Panc1 (cell line): Measurements from ENCODE around the gene DUSP16. TPM values are rescaled to one million over a fixed set of nuclear protein-coding genes. Genes with fewer than 3 reads are reported as not detected.

Experiments used
- ATAC-seq: fragments of 200-7000 bp; cut with Tn5 transposase; 2 replicates; pipeline ENCODE4 v1.9.1; 2020; ENCODE audit warnings: mild to moderate bottlenecking, moderate library complexity
- BruUV-seq: library from RNA; stranded (reverse); fragments of 400-500 nt; replicated peaks from 2 replicates; lab custom pipeline; 2021; lab: Mats Ljungman, UMichigan
- CTCF ChIA-PET: fragments of 300-600 bp; sonication (Branson Sonifier 250); formaldehyde crosslinking; loops from one replicate; lab custom pipeline; 2022; ENCODE audit warnings: antibody characterized with exemption; lab: Charles Lee
- POLR2A ChIA-PET: fragments of 300-600 bp; sonication (Branson Sonifier 250); formaldehyde crosslinking; loops from one replicate; lab custom pipeline; 2022; ENCODE audit warnings: antibody characterized with exemption; lab: Charles Lee
- DNase-seq: peaks from one replicate; pipeline ENCODE4 v3.0.0-alpha.2; 2010; ENCODE audit warnings: low read depth, low spot score
- H3K27ac ChIP-seq: 2 replicates; pipeline ENCODE4 v1.5.1; 2011; ENCODE audit warnings: mild to moderate bottlenecking, low read length, inconsistent platforms
- H3K27me3 ChIP-seq: fragments of 200-500 bp; sonication (Bioruptor generic); 2 replicates; pipeline ENCODE4 v1.6.0; 2014; ENCODE audit warnings: low read length, inconsistent platforms; ENCODE audit not compliant: control insufficient read depth, insufficient read depth
- H3K36me3 ChIP-seq: fragments of 200-500 bp; sonication (Bioruptor generic); 2 replicates; pipeline ENCODE4 v1.5.1; 2014; ENCODE audit warnings: inconsistent platforms, mild to moderate bottlenecking, low read length, moderate library complexity; ENCODE audit not compliant: control insufficient read depth, insufficient read depth
- H3K4me1 ChIP-seq: 2 replicates; pipeline ENCODE4 v1.5.1; 2011; ENCODE audit warnings: inconsistent platforms, mild to moderate bottlenecking, low read length, moderate library complexity; ENCODE audit not compliant: control insufficient read depth, insufficient read depth
- H3K4me3 ChIP-seq, 2 experiments: 2 replicates each; pipeline ENCODE4 v1.5.1; 2011 to 2012; ENCODE audit warnings: low read depth in 2 of 2, low read length in 2 of 2, mild to moderate bottlenecking in 2 of 2, inconsistent platforms in 1 of 2, moderate library complexity in 1 of 2
- H3K9me3 ChIP-seq: fragments of 200-500 bp; sonication (Bioruptor generic); 2 replicates; pipeline ENCODE4 v1.5.1; 2014; ENCODE audit warnings: low read depth, mild to moderate bottlenecking, inconsistent platforms, low read length, moderate library complexity; ENCODE audit not compliant: control insufficient read depth, insufficient read depth
- POLR2AphosphoS5 ChIP-seq: IDR thresholded peaks from 2 replicates; pipeline ENCODE4 v1.6.1; 2012; ENCODE audit warnings: mild to moderate bottlenecking, low read depth, low read length, moderate library complexity
- SIN3A ChIP-seq: IDR thresholded peaks from 2 replicates; pipeline ENCODE4 v1.6.1; 2012; ENCODE audit warnings: low read depth, mild to moderate bottlenecking, low read length, moderate library complexity, borderline replicate concordance; ENCODE audit not compliant: insufficient read depth
- TCF7L2 ChIP-seq: IDR thresholded peaks from 2 replicates; pipeline ENCODE4 v1.6.1; 2011; ENCODE audit warnings: mild to moderate bottlenecking, low read depth, low read length, inconsistent platforms
- in situ Hi-C: cut with HindIII; loops from 2 replicates; pipeline ENCODE4 v1.10.0; 2016; ENCODE audit warnings: low sequenced_read_pairs, low pct_unique_long_range_greater_than_20kb
- intact Hi-C: fragments of 100-400 bp; cut with micrococcal nuclease; formaldehyde crosslinking; loops from one replicate; pipeline ENCODE4 v1.10.0; 2022; ENCODE audit not compliant: unreplicated experiment
- total RNA-seq: library from RNA; stranded (reverse); gene quantifications from one replicate; pipeline ENCODE4 v1.2.1, GENCODE V29; 2021; ENCODE audit not compliant: unreplicated experiment
- TF ChIP-seq, protein P1 (sequence below): fragments of 450-650 bp; IDR thresholded peaks from 2 replicates; pipeline ENCODE4 v1.5.1; 2017; ENCODE audit warnings: mild to moderate bottlenecking
- TF ChIP-seq, protein P2 (sequence below), 2 experiments: IDR thresholded peaks; 2 replicates each; pipeline ENCODE4 v1.6.1; 2011 to 2012; ENCODE audit warnings: low read depth in 2 of 2, control low read depth in 1 of 2, low read length in 1 of 2, mild to moderate bottlenecking in 1 of 2, moderate library complexity in 1 of 2; ENCODE audit not compliant: insufficient read depth in 1 of 2

DUSP16 gene
- total RNA-seq, 1 experiment from 2014 or later = 12.9 TPM

DNA sequence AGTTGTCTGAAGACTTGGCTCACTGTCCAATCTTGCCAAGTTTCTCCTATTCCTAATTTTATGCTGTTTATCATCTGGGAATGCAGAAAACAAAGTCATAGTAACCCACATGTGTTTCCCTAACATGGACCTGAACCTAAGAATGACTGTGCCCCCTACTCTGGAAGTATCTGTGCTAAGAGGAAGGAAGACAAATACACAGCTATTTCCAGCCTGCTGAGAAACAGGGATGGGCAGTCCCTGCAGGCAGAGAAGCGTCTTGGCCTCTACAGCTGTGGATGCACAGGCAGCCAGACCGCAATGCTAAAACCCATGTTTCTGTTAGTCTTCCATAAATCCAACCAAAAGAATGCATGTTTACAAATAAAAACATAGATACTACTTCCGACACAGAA, 56.2 kb downstream of the DUSP16 start:
- in situ Hi-C loops = no loop called here
- ATAC-seq = no peak
- POLR2A ChIA-PET = no interaction called here

DNA sequence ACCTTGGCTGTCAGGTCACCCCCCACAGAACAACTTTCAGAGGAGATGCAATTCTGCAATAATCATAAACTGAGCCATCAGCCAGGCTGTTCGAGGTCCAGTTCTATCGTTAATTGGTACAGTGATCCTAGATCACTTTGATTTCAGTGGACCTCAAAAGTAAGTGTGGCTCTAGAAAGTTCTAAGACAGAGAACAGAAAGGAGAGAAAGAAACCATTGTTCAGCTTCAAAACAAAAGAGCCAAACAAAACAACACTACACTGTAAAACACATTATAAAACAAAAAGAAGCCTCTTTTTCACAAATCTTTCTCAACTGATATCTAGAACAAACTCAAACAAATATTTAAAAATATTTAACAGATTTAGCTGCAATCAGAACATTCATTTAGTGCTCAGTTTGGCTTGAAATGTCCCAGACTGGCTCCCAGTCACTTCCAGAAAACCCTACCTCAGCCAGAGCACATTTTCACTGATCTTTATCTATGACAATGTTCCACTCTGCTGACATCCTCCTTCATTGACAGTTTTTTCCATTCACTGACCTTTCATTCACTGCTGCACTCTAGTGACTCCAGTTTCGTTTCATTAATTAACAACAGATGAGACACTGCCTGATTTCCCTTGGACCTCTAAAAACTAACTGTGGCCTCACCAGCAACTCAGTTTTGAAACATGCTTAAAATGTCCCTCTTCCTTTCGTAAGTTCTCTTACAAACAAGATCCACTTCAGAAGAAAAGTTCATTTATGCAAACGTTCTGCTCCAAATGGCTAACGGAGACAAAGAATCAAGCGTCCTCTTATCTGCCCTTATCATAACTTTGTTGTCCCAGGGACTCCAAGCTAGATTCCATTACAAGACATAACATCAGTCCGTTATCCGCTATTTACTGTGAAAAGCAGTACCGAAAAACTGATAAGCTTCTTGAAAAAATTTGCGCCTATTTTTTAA, 56.8 kb downstream of the DUSP16 start:
- ATAC-seq (no peak), DNase-seq (no peak)
- no peaks in the 10 kb centered on the region for H3K36me3 ChIP-seq
- no peaks in the 10 kb centered on the region for H3K9me3 ChIP-seq
- in situ Hi-C loops = no loop called here
- H3K27me3 ChIP-seq = no peaks in the 10 kb centered on the region
- ChIA-PET CTCF (no interaction called here), POLR2A (no interaction called here)
- no peaks in the 10 kb centered on the region for H3K4me1 ChIP-seq
- TF ChIP-seq, protein P1, sequence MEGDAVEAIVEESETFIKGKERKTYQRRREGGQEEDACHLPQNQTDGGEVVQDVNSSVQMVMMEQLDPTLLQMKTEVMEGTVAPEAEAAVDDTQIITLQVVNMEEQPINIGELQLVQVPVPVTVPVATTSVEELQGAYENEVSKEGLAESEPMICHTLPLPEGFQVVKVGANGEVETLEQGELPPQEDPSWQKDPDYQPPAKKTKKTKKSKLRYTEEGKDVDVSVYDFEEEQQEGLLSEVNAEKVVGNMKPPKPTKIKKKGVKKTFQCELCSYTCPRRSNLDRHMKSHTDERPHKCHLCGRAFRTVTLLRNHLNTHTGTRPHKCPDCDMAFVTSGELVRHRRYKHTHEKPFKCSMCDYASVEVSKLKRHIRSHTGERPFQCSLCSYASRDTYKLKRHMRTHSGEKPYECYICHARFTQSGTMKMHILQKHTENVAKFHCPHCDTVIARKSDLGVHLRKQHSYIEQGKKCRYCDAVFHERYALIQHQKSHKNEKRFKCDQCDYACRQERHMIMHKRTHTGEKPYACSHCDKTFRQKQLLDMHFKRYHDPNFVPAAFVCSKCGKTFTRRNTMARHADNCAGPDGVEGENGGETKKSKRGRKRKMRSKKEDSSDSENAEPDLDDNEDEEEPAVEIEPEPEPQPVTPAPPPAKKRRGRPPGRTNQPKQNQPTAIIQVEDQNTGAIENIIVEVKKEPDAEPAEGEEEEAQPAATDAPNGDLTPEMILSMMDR = no peak
- TF ChIP-seq, protein P2, sequence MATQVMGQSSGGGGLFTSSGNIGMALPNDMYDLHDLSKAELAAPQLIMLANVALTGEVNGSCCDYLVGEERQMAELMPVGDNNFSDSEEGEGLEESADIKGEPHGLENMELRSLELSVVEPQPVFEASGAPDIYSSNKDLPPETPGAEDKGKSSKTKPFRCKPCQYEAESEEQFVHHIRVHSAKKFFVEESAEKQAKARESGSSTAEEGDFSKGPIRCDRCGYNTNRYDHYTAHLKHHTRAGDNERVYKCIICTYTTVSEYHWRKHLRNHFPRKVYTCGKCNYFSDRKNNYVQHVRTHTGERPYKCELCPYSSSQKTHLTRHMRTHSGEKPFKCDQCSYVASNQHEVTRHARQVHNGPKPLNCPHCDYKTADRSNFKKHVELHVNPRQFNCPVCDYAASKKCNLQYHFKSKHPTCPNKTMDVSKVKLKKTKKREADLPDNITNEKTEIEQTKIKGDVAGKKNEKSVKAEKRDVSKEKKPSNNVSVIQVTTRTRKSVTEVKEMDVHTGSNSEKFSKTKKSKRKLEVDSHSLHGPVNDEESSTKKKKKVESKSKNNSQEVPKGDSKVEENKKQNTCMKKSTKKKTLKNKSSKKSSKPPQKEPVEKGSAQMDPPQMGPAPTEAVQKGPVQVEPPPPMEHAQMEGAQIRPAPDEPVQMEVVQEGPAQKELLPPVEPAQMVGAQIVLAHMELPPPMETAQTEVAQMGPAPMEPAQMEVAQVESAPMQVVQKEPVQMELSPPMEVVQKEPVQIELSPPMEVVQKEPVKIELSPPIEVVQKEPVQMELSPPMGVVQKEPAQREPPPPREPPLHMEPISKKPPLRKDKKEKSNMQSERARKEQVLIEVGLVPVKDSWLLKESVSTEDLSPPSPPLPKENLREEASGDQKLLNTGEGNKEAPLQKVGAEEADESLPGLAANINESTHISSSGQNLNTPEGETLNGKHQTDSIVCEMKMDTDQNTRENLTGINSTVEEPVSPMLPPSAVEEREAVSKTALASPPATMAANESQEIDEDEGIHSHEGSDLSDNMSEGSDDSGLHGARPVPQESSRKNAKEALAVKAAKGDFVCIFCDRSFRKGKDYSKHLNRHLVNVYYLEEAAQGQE (IDR thresholded peaks at IDR 0.05; ENCODE audit: insufficient read depth in 1 of 2, low read depth in 2 of 2, low read length in 1 of 2) = no peak
- no peak for TF ChIP-seq SIN3A
- TF ChIP-seq POLR2AphosphoS5 = no peak
- no peak for TF ChIP-seq TCF7L2
- intact Hi-C loops = no loop called here
- no TSS peak for BruUV-seq
- H3K4me3 ChIP-seq = no peak overlapping the region
- no peak overlapping the region for H3K27ac ChIP-seq

More for the DNA sequence above, 56.2 kb downstream of the DUSP16 start:
- BruUV-seq = no TSS peak
- DNase-seq = no peak
- H3K9me3 ChIP-seq = no peaks in the 10 kb centered on the region
- no peaks in the 10 kb centered on the region for H3K4me1 ChIP-seq
- no peak overlapping the region for H3K27ac ChIP-seq
- TF ChIP-seq SIN3A = no peak
- no peak for TF ChIP-seq POLR2AphosphoS5
- TF ChIP-seq, protein P1 = no peak
- TF ChIP-seq TCF7L2 = no peak
- TF ChIP-seq, protein P2 (IDR thresholded peaks at IDR 0.05; ENCODE audit: insufficient read depth in 1 of 2, low read depth in 2 of 2, low read length in 1 of 2) = no peak
- H3K4me3 ChIP-seq = no peak overlapping the region
- no peaks in the 10 kb centered on the region for H3K27me3 ChIP-seq
- no peaks in the 10 kb centered on the region for H3K36me3 ChIP-seq
- CTCF ChIA-PET = no interaction called here
- intact Hi-C loops = no loop called here
